HG02759 (cell line): ENCODE data around the gene EHD2.

Experiments
- ATAC-seq: cut with Tn5 transposase; IDR thresholded peaks from one replicate; pipeline ENCODE4 v1.9.1; 2021; ENCODE audit warnings: mild to moderate bottlenecking, moderate library complexity; ENCODE audit not compliant: unreplicated experiment

Gene EHD2

GRCh38 chr19:47687906-47688305 is 25.3 kb upstream of the EHD2 start:
- no peak for ATAC-seq

GRCh38 chr19:47691090-47691489 is 22.1 kb upstream of the EHD2 start:
- ATAC-seq = no peak

GRCh38 chr19:47691782-47692181 is 21.4 kb upstream of the EHD2 start:
- no peak for ATAC-seq

- no peak for ATAC-seq
Measured at GRCh38 chr19:47693489-47693888, 19.7 kb upstream of the EHD2 start.

- no peak for ATAC-seq
Measured at GRCh38 chr19:47693903-47694302, 19.3 kb upstream of the EHD2 start.

- no peak for ATAC-seq
Measured at GRCh38 chr19:47694466-47695273, 18.6 kb upstream of the EHD2 start.

- no peak for ATAC-seq
Measured at GRCh38 chr19:47695533-47696262, 17.5 kb upstream of the EHD2 start.

GRCh38 chr19:47696635-47697034 is 16.6 kb upstream of the EHD2 start:
- no peak for ATAC-seq

GRCh38 chr19:47697863-47698609 is 15.2 kb upstream of the EHD2 start:
- ATAC-seq = no peak

- no peak for ATAC-seq
Measured at GRCh38 chr19:47698631-47699359, 14.4 kb upstream of the EHD2 start.

GRCh38 chr19:47699360-47699917 is 13.8 kb upstream of the EHD2 start:
- no peak for ATAC-seq

- ATAC-seq = no peak
Measured at GRCh38 chr19:47700934-47701716, 12.1 kb upstream of the EHD2 start.

GRCh38 chr19:47701717-47702552 is 11.3 kb upstream of the EHD2 start:
- no peak for ATAC-seq

- ATAC-seq = no peak
Measured at GRCh38 chr19:47702671-47703070, 10.6 kb upstream of the EHD2 start.

GRCh38 chr19:47703301-47703700 is 9.9 kb upstream of the EHD2 start:
- ATAC-seq = no peak

- ATAC-seq = no peak
Measured at GRCh38 chr19:47704024-47704423, 9.2 kb upstream of the EHD2 start.

GRCh38 chr19:47704656-47705055 is 8.6 kb upstream of the EHD2 start:
- no peak for ATAC-seq

GRCh38 chr19:47707135-47707925 is 5.9 kb upstream of the EHD2 start:
- ATAC-seq = no peak
